GM12891 (cell line): Measurements from ENCODE around the gene RGS3.

Experiments used
- POLR2A ChIP-seq: IDR thresholded peaks from 2 replicates; pipeline ENCODE4 v1.6.1; 2011; ENCODE audit warnings: low read depth, low read length, control low read depth
- POLR2AphosphoS5 ChIP-seq: IDR thresholded peaks from 2 replicates; pipeline ENCODE4 v1.6.1; 2011; ENCODE audit warnings: low read depth, low read length, control low read depth
- POU2F2 ChIP-seq: IDR thresholded peaks from 2 replicates; pipeline ENCODE4 v1.6.1; 2011; ENCODE audit warnings: low read depth, mild to moderate bottlenecking, control low read depth, low read length, moderate library complexity
- SPI1 ChIP-seq: IDR thresholded peaks from 2 replicates; pipeline ENCODE4 v1.6.1; 2011; ENCODE audit warnings: low read depth, low read length, control low read depth
- TAF1 ChIP-seq: IDR thresholded peaks from 2 replicates; pipeline ENCODE4 v1.6.1; 2011; ENCODE audit warnings: low read depth, low read length, control low read depth

DNA sequence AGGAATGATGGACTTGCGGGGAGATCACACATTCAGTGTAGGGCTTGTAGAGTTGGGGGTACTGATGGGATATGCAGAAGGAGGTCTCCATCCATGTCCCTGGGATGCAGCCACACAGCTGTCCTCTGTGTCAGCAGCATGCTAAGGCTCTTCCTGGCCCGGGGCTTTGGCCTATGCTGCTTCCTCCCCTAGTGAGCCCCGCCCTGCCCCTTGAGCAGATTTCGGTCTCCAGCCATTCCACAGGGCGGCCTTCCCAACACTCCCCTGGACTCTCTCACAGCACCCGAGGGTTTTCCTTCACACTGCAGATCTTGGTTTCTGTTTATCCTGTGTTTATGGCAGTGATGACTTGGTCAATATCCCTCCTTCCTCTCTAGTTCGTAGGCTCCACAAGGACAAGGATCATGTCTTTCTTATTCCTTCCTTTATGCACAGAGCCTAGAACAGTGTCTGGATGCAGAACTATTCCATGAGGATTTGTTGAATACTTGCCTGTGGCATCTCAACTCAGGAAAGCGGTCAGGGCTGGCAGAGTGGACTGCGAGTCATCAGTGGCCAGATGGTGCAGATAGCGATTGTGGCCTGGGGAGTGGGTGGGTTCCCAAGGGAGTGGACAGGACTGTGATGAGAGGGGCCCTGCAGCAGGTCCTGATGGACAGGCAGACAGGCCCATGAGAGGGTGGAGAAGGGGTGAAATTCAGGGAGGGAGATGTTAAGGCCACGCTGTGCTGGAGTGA lies 114.2 kb downstream of the RGS3 start:
- TF ChIP-seq POLR2AphosphoS5 (no peak), POLR2A (no peak), TAF1 (no peak), POU2F2 (no peak), SPI1 (no peak)
